Fibroblast of upper back skin (primary cell): ENCODE results near the gene TBATA.
A peak's percentile ranks its signal among the peaks of the same experiment; 100 is the strongest.
"Not testable (repeated sequence)": the region's sequence is repeated elsewhere in the genome, so short reads cannot be mapped to it uniquely, and the experiment has no call there.

Experiments used
- DNase-seq: peaks from one replicate; pipeline ENCODE4 v3.0.0-alpha.2; 2013

The TBATA gene

DNA sequence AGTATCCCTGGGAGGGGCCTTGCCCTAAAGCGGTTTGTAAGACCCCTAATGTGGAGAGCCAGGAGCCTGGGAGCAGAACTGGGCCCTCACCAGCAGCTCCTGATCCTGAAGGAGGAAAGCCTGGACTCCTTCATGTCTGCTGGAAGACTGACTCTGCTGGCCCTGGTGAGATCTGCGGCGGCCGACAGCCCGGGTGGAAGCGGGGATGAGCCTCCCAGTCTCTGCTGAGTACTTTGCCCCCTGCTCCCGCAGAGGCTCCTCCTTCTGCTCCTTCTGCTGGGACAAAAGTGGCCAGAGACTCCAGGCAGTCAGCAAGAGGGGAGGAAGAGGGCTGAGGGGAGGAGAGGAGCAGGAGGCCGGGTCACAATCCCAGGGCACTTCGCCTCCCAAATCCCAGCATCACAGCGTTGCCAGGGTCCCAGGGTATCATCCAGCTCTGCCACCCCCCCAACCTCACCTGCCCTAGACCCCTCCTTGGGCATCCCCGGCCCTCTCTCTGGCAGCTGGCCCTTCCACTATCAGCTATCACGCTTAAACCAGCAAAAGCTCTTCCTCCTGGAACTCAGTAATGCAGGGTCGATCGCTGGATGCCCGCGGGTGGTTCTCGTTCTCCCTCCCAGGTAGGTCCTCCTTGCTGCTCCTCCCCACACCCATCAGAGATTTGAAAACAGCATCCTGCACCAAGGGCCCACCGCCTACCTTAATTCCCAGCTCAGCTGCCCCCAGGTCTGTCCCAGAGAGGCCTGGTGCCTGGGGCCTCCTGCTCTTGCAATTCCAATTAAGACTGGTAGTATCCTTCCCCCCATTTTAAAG is 7.9 kb downstream of the TBATA start:
- no peak for DNase-seq

- DNase-seq, result no peak
These were observed 8.6 kb downstream of the TBATA start for GRCh38 chr10:70776455-70777005.

DNA sequence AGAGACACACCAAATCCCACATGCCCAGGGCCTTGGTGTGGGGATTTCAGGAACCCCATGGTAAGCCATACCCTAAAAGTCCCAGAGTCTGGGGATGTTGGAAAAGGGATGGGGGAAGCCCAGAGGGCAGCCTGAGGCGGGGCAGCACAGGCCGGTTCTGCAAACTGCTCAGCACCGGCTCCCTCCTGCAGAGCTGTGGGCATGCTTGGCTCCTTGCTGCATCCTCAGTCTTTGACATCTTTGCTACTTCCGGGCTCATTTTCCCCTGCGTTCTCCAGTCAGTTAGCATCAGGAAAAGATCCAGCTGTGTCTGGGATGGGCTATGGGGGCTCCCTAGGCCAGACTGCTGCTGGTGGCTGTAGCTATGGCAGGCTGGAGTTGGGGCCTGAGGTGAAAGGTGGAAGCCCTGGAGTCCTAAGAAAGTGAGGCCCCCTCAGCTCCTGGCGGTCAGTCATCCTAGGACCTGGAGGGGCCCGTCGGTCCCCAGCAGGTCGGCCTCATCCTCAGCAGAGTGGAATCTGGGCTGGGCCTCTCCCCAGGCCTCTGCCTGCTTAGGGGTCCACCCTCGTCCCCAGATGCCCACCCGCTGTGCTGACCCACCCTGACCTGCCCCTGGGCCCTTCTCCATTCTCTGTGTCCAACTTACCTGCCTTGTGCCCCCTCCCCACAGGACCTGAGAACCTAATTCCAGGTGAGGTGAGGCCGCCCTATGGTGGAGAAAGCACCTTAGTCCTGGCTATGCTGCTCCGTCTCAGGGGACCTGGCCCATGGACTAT is 9.3 kb downstream of the TBATA start:
- DNase-seq, result no peak

DNA sequence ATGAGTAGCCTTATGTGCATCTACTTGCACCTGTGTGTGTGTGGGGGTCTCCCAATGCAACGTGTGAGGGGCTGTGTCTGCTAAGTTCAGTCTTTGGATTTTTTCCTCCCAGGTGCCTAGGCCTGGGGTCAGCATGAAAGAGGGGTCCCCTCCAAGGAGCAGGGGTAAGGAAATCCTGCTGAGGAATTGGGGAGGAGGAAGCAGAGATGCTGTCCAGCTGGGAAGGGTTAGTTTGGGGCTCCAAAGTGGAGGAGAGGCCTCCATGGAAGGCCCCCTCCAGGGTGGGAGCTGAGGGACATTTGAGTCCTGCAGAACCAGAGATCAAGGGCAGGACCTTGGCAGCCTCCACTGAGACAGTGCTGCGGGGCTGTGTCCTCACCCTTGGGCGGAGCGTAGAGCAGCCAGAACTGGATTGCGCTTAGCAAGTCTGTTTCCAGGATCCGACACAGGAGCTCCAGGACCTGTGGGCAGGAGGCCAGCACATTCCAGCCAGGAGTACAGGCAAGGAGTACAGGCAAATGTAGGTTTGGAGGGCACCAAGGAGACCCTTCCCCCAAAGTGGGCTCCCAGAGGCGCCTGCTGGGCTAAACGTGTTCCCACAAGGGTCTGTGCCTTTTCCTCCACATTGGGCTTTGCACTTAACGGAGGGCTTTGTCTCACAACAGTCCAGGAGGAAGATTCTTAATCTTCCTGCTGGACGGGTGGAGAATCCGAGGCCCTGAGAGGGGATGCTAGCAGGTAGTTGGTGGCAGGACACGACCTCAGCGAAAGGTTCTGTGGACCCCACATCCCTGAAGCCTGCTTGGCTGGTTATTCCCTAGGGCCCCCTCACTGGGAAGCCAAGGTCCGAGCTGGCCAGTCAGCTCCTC is 10.1 kb downstream of the TBATA start:
- DNase-seq, result no peak

GRCh38 chr10:70773965-70774809 is 11.0 kb downstream of the TBATA start:
- DNase-seq, result no peak

DNA sequence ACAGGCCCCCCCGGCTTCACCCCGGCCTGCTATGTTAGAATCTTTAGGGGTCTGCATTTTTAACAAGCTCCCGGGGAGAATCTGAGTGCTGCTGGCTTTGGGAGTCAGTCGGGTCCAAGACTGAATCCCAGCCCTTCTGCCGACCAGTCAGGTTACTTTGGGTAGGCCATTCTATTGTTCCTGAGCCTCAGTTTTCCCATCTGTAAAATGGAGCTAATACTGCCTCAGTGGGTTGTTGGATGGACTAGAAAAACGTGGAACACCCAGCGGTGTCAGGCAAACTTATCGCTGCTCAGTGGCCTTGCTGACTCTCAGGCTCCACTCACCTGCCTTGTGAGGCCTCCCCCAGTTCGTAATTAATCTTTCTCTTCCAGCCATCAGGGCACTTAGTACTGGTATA is 11.7 kb downstream of the TBATA start:
- DNase-seq, result no peak

GRCh38 chr10:70772627-70773026 is 12.6 kb downstream of the TBATA start:
- DNase-seq, result no peak

DNA sequence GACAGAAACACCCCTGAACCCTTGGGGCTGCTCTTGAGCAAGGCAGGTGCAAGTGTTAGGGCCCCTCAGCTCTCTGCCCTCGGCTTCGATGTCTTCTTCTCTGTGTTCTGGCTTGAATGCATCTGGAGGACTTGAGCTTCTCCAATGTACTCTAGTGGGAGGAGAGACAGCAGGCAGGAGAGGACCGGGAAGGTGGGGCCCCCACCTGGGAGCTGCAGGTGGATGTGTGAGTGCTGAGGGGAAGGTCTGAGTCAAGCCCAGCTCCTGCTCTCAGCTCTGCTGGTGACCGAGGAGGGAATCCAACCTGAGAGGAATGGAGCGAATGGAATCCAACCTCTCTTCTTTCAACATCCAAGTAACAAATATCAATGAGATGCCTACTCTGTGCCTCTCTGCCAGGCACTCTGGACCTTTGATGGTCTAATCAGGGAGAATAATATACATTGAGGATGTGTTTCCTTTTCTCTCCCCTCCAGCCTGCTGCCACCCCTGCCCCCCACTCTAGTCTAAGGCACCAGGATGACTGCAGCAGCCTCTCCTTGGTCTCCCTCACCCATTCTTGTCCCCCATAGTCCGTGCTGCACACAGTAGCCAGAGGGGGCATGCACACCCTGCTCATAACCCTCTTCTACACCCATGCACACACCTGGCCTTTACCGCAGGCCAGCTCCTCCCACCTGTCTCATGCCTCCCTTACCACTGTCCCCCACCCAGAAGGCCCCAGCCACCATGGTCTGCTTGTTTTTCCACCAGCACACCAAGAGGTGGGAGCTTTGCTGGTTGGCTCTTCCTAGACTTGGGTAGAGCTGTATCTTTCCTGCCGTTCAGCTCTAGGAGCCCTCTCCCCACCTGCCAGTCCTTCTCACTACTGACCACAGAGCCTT is 13.6 kb downstream of the TBATA start:
- DNase-seq, result no peak

DNA sequence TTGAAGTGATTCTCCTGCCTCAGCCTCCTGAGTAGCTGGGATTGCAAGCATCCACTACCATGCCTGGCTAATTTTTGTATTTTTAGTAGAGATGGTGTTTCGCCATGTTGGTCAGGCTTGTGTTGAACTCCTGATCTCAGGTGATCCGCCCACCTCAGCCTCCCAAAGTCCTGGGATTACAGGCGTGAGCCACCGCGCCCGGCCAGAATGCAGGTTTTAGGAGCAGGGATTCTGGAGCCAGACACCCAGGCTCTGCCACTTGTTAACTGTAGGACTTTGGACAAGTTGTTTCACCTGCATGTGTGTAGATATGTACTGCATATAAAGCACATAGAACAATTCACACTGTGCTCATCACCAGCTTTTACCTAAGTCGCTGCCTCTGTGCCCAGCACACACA is 14.7 kb downstream of the TBATA start:
- not testable (repeated sequence) for DNase-seq

DNA sequence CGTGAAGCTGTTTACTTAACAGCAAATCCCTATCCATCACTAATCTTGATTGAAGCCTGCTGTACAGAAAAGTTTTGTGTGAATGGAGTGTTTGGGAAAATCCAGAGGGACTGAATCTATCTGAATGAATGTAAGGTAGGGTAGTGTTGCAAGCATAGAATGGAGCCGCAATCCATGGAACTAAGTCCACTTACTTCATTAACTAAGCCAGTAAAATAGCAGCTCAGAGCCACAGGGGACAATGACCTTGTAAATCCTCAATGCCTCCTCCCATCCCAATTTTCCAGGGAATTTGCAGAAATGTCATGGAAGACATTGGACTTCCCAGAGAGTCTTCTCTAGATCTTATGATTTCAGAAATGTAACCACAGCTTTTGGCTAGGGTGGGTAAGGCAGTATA is 15.2 kb downstream of the TBATA start:
- no peak for DNase-seq

GRCh38 chr10:70769121-70769520 is 16.1 kb downstream of the TBATA start:
- DNase-seq, result no peak

GRCh38 chr10:70768026-70768685 is 17.0 kb downstream of the TBATA start:
- not testable (repeated sequence) for DNase-seq

GRCh38 chr10:70765794-70766594 is 19.2 kb downstream of the TBATA start:
- DNase-seq, result no peak

DNA sequence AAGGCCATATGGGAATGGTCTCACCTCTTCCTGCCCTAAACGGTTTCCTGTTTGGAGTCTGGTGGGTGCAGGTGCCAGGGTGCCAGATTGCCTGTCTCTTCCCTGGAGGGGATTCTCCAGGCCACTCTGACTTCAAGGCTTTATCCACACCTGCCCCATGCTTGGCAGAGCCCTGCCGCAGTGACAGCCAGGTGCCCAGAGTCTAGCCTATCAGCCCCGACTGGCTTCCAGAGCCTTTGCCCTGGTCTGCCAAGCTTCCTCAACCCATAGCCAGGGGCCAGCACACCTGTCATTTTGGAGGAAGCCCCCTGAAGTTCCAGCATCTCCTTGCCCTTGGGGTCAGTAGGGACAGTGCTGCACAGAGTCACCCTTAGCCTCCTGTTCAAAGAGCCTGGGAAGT is 21.6 kb downstream of the TBATA start:
- DNase-seq, result no peak

- no peak for DNase-seq
These were observed 22.6 kb downstream of the TBATA start for GRCh38 chr10:70762441-70763175.

GRCh38 chr10:70761727-70762350 is 23.3 kb downstream of the TBATA start:
- no peak for DNase-seq

- peak; percentile 48 for DNase-seq
These were observed 24.1 kb downstream of the TBATA start for GRCh38 chr10:70761031-70761601.

DNA sequence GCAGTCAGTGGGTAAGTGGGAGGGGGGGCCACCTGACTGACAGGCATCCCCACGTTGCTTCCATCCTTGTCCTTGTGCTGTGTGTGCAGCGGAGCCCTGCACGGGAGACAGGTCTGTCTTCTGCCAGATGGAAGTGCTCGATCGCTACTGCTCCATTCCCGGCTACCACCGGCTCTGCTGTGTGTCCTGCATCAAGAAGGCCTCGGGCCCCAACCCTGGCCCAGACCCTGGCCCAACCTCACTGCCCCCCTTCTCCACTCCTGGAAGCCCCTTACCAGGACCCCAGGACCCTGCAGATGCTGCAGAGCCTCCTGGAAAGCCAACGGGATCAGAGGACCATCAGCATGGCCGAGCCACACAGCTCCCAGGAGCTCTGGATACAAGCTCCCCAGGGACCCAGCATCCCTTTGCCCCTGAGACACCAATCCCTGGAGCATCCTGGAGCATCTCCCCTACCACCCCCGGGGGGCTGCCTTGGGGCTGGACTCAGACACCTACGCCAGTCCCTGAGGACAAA is 24.8 kb downstream of the TBATA start:
- no peak for DNase-seq
